HG03135 (cell line): ENCODE measurements around the gene TNS3.

Experiments
- ATAC-seq: cut with Tn5 transposase; IDR thresholded peaks from one replicate; pipeline ENCODE4 v1.9.1; 2021; ENCODE audit warnings: mild to moderate bottlenecking, moderate library complexity; ENCODE audit not compliant: unreplicated experiment

The TNS3 gene

DNA sequence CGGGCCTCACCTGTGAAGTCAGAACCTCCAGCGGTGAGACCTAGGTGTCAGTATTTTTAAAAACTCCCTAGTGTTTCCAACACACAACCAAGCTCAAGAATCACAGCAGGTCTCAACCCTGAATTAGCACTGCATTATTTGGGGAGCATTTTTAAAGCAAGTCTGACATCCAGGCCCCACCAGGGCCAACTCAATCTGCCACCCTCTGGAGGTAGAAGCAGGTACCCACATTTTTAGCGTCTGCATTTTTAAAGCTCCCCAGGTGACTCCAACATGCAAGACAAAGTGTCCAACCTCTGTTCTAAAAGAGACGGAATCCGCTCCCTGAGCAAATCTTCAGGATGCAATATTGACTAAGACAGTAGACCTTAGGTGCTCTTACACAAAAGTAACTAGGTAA, 225.7 kb downstream of the TNS3 start:
- ATAC-seq = no peak

DNA sequence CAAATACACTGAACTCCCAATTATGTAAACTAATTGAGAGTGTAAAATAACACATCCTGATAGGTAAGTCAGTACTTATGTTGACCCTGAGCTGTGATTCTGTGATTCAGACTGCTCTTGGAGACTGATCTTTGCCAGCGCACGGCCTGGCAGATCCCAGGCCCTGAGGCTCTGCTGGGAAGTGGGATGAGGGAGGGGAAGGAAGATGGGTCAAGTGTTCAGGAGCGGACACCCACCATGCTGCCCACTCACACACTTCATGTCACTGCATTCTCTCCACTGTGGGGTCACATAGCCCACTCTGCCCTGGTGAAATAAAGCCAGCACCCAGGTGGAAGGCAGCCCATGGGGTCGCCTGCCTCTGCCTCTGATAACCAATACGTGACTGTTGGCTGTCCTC, 226.2 kb downstream of the TNS3 start:
- ATAC-seq = no peak

DNA sequence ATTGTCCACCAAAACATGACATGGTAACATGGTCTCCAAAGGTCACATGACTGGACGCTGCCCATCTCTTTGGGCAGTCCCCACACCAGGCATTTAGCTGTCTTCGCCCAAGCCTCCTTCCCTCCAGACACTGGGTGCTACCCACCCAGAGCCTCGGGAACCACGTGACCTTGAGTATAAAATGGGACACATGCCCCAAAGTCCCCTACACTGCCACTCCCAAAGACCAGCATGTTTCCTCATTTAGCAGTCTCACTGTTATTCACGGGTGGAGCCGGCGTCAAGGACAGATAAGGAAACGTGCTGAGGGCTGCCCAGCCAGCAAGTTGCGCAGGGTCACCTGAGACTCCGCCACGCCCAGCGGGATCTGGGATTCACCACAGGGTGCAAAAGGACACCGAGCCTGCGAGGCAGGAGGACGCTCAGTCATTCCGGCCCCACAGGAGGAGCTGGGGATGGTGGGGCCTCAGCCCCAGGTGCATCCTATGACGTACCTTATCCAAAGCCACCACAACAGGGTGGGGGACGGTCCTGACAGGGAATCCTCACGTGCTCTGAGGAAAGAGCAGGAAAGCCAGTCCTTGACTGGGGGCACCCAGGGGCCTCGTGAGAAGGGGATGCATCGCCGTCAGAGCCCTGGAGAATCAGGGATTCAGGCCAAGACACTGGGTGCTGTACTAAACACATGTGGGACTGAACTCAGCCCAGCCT, 226.9 kb downstream of the TNS3 start:
- no peak for ATAC-seq

DNA sequence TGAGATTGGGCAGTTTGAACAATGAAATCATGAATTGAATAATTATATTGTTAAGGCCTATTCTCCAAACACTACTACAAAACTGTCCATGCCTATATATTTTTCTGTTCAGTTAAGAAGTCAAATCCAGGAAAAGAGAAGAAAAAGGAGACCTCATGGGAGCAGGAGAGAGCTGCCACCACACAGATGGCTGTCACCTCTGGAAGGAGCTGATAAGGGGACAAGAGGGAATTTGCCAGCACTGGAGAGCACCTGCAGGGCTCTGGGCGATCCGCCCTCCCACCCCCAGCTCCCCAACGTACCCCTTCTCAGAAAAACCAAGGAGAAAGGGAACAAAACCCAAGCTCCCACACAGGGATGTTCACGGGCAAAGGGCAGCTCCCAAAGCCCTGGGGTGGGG, 227.8 kb downstream of the TNS3 start:
- ATAC-seq = no peak

DNA sequence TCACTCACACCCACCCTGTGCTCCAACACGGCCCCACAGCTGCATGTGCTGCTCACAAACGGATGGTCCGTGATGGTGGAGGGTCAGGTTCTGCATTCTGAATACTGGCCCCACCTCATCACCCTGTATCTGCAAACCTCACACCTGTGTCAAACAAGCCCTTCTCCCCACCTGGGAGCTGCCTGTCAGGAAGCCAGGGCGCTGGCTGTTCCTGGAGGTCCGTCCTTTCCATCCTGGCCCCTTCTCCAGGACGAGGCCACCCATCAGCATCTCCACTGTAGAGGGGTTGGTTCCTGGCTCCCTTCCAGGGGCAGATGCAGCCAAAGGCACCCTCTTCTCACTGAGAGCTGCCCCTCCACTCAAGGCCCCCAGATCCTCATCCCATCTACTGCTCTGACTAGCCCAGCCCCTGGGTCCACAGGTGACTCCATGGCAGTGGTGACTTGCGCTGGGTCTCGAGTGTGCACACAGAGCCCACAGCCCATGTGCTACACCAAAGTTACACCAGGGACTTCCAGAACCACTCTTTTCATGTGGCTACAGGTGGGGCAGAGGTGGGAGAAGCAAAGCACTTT, 229.4 kb downstream of the TNS3 start:
- no peak for ATAC-seq

DNA sequence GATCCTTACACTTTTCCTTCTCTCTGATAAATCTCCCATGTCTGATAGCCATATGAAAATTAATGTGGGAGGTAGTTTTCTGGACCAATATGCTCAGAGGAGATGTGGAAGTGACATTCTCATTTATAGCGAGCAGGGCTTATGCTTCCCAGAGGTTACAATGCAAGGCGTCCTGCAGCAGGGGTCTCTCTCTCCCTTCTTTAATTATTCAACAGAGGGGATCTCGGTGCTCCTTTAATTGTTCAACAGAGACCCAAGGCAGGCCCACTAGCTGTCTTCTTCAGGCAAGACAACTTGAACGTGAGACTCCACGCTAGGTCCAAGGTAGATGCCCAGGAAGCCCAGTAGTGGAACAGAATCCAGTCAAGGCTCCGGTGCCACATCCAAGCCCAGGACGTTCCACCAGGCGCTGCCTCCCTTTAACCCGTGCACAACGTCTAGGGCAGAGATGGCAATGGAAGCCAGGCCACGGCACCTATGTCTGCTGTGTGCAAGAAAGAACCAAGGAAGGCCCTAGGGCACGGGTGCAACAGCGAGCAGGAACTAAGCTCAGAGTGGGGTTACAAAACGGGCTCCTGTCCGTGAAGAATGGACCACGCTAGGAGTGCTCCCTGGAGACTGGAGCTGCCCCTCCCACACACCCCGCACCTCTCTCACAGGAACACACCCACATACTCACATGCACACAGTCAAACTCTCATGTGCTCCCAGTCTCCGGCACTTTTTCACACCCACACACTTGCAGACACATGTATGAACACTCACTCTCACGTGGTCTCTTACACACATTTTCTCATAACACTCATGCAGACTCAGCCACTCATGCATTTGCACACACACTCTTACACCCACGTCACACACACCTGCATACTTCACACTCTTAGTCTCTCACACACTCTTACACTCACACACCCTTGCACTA, 230.4 kb downstream of the TNS3 start:
- ATAC-seq = no peak

DNA sequence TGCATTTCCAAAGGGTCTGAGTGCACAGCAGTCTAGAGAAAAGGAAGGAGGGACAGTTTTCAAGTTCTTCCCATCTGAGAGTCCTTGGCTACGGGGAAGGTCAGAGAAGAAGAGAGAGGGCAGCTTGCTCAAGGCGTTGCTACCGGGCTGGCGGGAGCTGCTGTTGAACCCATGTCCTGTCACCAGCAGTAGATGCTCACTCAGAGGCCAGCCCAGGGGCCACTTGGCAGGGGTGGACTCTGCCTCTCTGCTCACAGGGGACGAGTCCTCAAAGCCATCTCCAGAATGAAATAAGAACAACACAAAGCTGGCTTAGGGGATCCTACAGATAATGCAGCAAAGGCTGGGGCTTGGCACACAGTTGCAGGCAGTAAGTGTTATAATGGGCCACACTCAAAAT, 231.5 kb downstream of the TNS3 start:
- no peak for ATAC-seq

GRCh38 chr7:47349401-47349800, 232.5 kb downstream of the TNS3 start:
- no peak for ATAC-seq

- ATAC-seq = no peak
Measured at GRCh38 chr7:47347816-47348385, 234.0 kb downstream of the TNS3 start.

GRCh38 chr7:47347346-47347745, 234.6 kb downstream of the TNS3 start:
- ATAC-seq = no peak

GRCh38 chr7:47346377-47346914, 235.5 kb downstream of the TNS3 start:
- no peak for ATAC-seq

- ATAC-seq = no peak
Measured at GRCh38 chr7:47345857-47346298, 236.0 kb downstream of the TNS3 start.

- ATAC-seq = no peak
Measured at GRCh38 chr7:47344171-47344955, 237.5 kb downstream of the TNS3 start.

GRCh38 chr7:47343061-47343455, 238.9 kb downstream of the TNS3 start:
- no peak for ATAC-seq

- ATAC-seq = no peak
Measured at GRCh38 chr7:47342296-47343060, 239.4 kb downstream of the TNS3 start.

DNA sequence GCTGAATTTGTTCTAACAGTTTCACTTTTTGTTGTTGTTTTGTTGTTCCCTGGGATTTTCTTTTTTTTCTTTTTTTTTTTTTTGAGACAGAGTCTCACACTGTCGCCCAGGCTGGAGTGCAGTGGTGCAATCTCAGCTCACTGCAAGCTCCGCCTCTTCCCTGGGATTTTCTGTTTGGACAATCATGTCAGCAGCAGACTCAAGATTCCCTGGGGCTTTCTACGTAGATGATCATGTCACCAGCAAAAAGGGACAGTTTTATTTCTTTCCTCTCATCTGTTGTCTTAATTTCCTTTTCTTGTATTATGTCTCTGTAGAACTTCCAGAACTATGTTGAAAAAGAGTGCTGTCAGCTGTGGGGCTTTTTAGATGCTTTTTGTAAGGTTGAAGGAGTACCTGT, 241.4 kb downstream of the TNS3 start:
- ATAC-seq = no peak

- ATAC-seq = no peak
Measured at GRCh38 chr7:47338026-47338425, 243.9 kb downstream of the TNS3 start.

- no peak for ATAC-seq
Measured at GRCh38 chr7:47337531-47337930, 244.4 kb downstream of the TNS3 start.
